Activated T-cell treated with anti-CD3 and anti-CD28 coated beads for 4 hours (primary cell): Measurements from ENCODE around the gene CNDP2.
"Not testable (repeated sequence)": the region's sequence is repeated elsewhere in the genome, so short reads cannot be mapped to it uniquely, and the experiment has no call there.

Source experiments
- DNase-seq: peaks from one replicate; pipeline ENCODE4 v3.0.0-alpha.2; 2020

CNDP2 gene

GRCh38 chr18:74541703-74542555, 45.8 kb downstream of the CNDP2 start:
- DNase-seq: no peak

- DNase-seq: no peak
Observed at GRCh38 chr18:74544898-74545297, 48.7 kb downstream of the CNDP2 start.

GRCh38 chr18:74546007-74546406, 49.8 kb downstream of the CNDP2 start:
- DNase-seq: no peak

GRCh38 chr18:74546751-74547530, 50.8 kb downstream of the CNDP2 start:
- DNase-seq: no peak

- no peak for DNase-seq
Observed at GRCh38 chr18:74547860-74548259, 51.7 kb downstream of the CNDP2 start.

GRCh38 chr18:74549591-74550104, 53.5 kb downstream of the CNDP2 start:
- no peak for DNase-seq

GRCh38 chr18:74550886-74551285, 54.7 kb downstream of the CNDP2 start:
- no peak for DNase-seq

- no peak for DNase-seq
Observed at GRCh38 chr18:74551452-74551851, 55.3 kb downstream of the CNDP2 start.

- peak; percentile 72 for DNase-seq
Observed at GRCh38 chr18:74551936-74552555, 55.9 kb downstream of the CNDP2 start.

- DNase-seq: no peak
Observed at GRCh38 chr18:74556126-74556525, 60.0 kb downstream of the CNDP2 start.

GRCh38 chr18:74558096-74558495, 61.9 kb downstream of the CNDP2 start:
- DNase-seq: no peak

GRCh38 chr18:74562131-74562730, 66.1 kb downstream of the CNDP2 start:
- no peak for DNase-seq

GRCh38 chr18:74562775-74563174, 66.6 kb downstream of the CNDP2 start:
- DNase-seq: no peak

- no peak for DNase-seq
Observed at GRCh38 chr18:74563999-74564398, 67.8 kb downstream of the CNDP2 start.

- DNase-seq: not testable (repeated sequence)
Observed at GRCh38 chr18:74565164-74565563, 69.0 kb downstream of the CNDP2 start.

- DNase-seq: not testable (repeated sequence)
Observed at GRCh38 chr18:74565993-74566392, 69.8 kb downstream of the CNDP2 start.

GRCh38 chr18:74567822-74568221, 71.7 kb downstream of the CNDP2 start:
- no peak for DNase-seq

GRCh38 chr18:74569401-74569800, 73.2 kb downstream of the CNDP2 start:
- no peak for DNase-seq

GRCh38 chr18:74570266-74570665, 74.1 kb downstream of the CNDP2 start:
- no peak for DNase-seq

GRCh38 chr18:74571895-74572680, 75.9 kb downstream of the CNDP2 start:
- DNase-seq: no peak

- DNase-seq: no peak
Observed at GRCh38 chr18:74573053-74573452, 76.9 kb downstream of the CNDP2 start.
